ENCODE measurements around the gene HDAC9. TPM values are rescaled to one million over a fixed set of nuclear protein-coding genes. Genes with fewer than 3 reads are reported as not detected.

Gene HDAC9
- total RNA-seq, 1 experiment from 2014 or later = 7.7 TPM

GRCh38 chr7:18659746-18660145, 164.2 kb downstream of the HDAC9 start:
- Histone ChIP-seq H2AFZ (ENCODE audit: low read length) (no peak overlapping the region), H4K8ac (replicated peaks; ENCODE audit: insufficient read length, low read depth, low read length) (no peak overlapping the region), H2BK20ac (ENCODE audit: low read depth, low read length, poor library complexity, severe bottlenecking) (no peak overlapping the region), H3K23ac (ENCODE audit: insufficient read length, low read depth, low read length) (no peak overlapping the region), H3K4ac (ENCODE audit: low read depth, low read length) (no peak overlapping the region), H3K56ac (ENCODE audit: insufficient read length, low read depth, low read length) (no peak overlapping the region), H3K14ac (ENCODE audit: insufficient read depth, low read length) (no peak overlapping the region), H3K79me2 (ENCODE audit: insufficient read depth, low read length) (no peaks in the 10 kb centered on the region), H2BK12ac (ENCODE audit: insufficient read length, low read depth, low read length) (no peak overlapping the region), H2BK120ac (ENCODE audit: low read depth, low read length, poor library complexity, severe bottlenecking) (no peak overlapping the region), H2BK15ac (ENCODE audit: low read depth, low read length) (no peak overlapping the region), H3K79me1 (ENCODE audit: insufficient read depth, low read depth, low read length, poor library complexity, severe bottlenecking) (no peaks in the 10 kb centered on the region), H3K27me3 (ENCODE audit: insufficient read depth, low read length) (no peaks in the 10 kb centered on the region), H3T11ph (ENCODE audit: low read length) (no peak overlapping the region), H4K5ac (ENCODE audit: insufficient read length, low read depth, low read length) (no peak overlapping the region), H3K4me1 (ENCODE audit: insufficient read depth, low read length) (no peaks in the 10 kb centered on the region), H4K91ac (ENCODE audit: insufficient read length, low read depth, low read length) (no peak overlapping the region), H2BK5ac (ENCODE audit: insufficient read length, low read length) (no peak overlapping the region), H3K9ac (ENCODE audit: extremely low read depth, insufficient read length, low read length) (no peak overlapping the region), H3K27ac (ENCODE audit: insufficient read length, low read depth, low read length) (no peak overlapping the region), H4K20me1 (ENCODE audit: control insufficient read depth, insufficient read depth, insufficient read length) (no peaks in the 10 kb centered on the region), H3K4me2 (ENCODE audit: insufficient read depth, insufficient read length, low read length) (no peak overlapping the region), H3K18ac (ENCODE audit: insufficient read length, low read depth, low read length) (no peak overlapping the region), H3K9me3 (ENCODE audit: control insufficient read depth, low read depth, low read length) (no peaks in the 10 kb centered on the region), H2AK5ac (ENCODE audit: insufficient read length, low read length) (no peak overlapping the region), H3K23me2 (ENCODE audit: insufficient read length, low read depth, low read length, poor library complexity, severe bottlenecking) (no peaks in the 10 kb centered on the region)
- DNase-seq = no peak
- Mint-ChIP-seq H3K36me3 (ENCODE audit: insufficient read depth in 1 of 3, low read depth in 3 of 3) (no peaks in the 10 kb centered on the region), H3K4me1 (peaks cover 0 to 6% of the 10 kb centered on the region in 2 experiments; a peak in 1 of 4 replicates), H3K27ac (no peak overlapping the region), H3K9me3 (no peaks in the 10 kb centered on the region), H3K27me3 (ENCODE audit: low read depth) (no peaks in the 10 kb centered on the region), H3K4me3 (no peak overlapping the region)
- no CpG with 5 or more reads among the region's 5 CpGs for WGBS (ENCODE audit: extremely low coverage, insufficient read length, low lambda C conversion rate)
- TF ChIP-seq CTCF (conservative IDR thresholded peaks at IDR 0.05) = no peak

All from H9 (cell line).